SK-N-SH (cell line): ENCODE data around the gene CPS1.

Experiments
- CHD2 ChIP-seq: fragments of 150-350 bp; IDR thresholded peaks from 2 replicates; pipeline ENCODE4 v1.6.1; 2018; ENCODE audit warnings: low read length; ENCODE audit not compliant: partially characterized antibody
- CTCF ChIP-seq: fragments of 200-600 bp; sonication (generic); IDR thresholded peaks from 2 replicates; pipeline ENCODE4 v1.6.1; 2017; ENCODE audit warnings: antibody characterized with exemption, mild to moderate bottlenecking, moderate library complexity
- ELF1 ChIP-seq: IDR thresholded peaks from 2 replicates; pipeline ENCODE4 v1.4.0; 2012
- EZH2phosphoT487 ChIP-seq: fragments of 200-600 bp; sonication (generic); IDR thresholded peaks from 2 replicates; pipeline ENCODE4 v1.6.1; 2017; ENCODE audit warnings: low read depth, mixed run types, mild to moderate bottlenecking, antibody characterized with exemption, moderate library complexity, borderline replicate concordance
- FOXM1 ChIP-seq: IDR thresholded peaks from 2 replicates; pipeline ENCODE4 v1.4.0; 2012; ENCODE audit warnings: low read depth, mild to moderate bottlenecking
- GABPA ChIP-seq: IDR thresholded peaks from 2 replicates; pipeline ENCODE4 v1.4.0; 2012; ENCODE audit warnings: low read depth, mild to moderate bottlenecking
- NRF1 ChIP-seq: IDR thresholded peaks from 2 replicates; pipeline ENCODE4 v1.6.1; 2012; ENCODE audit warnings: low read depth, mild to moderate bottlenecking, low read length
- RAD21 ChIP-seq: IDR thresholded peaks from 2 replicates; pipeline ENCODE4 v1.6.1; 2012; ENCODE audit warnings: mild to moderate bottlenecking, low read length
- RFX5 ChIP-seq: IDR thresholded peaks from 2 replicates; pipeline ENCODE4 v1.6.1; 2012; ENCODE audit warnings: mild to moderate bottlenecking, improper control_type of control experiment, low read length
- SIN3A ChIP-seq: IDR thresholded peaks from 2 replicates; pipeline ENCODE4 v1.6.1; 2012; ENCODE audit warnings: low read depth, mild to moderate bottlenecking, low read length, moderate library complexity, borderline replicate concordance
- TAF1 ChIP-seq: IDR thresholded peaks from 2 replicates; pipeline ENCODE4 v1.6.1; 2012; ENCODE audit warnings: low read depth, mild to moderate bottlenecking, low read length, moderate library complexity, borderline replicate concordance
- USF2 ChIP-seq: fragments of 150-350 bp; IDR thresholded peaks from 2 replicates; pipeline ENCODE4 v1.6.1; 2017; ENCODE audit warnings: antibody characterized with exemption, low read length, low read depth, borderline replicate concordance

DNA sequence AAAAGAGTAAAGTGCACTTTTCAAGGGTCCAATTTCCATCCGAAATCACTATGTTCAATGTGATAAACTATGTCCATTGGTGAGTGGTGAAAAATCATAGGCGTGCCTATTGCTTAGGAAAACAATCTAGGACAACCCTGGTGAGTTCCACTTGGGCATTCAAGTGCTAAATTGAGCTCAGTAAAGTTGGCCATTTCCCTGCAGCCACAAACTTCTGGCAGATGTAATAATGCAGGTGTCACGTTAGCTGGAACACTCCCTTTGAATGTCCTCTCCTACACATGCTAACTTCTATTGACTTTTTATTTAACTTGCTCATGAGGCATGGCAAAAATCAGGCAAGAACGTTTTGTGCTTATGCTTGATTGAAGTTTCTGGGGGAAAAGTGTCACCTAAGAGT, 67.1 kb downstream of the CPS1 start:
- TF ChIP-seq TAF1, result no peak
- TF ChIP-seq EZH2phosphoT487, result no peak
- no peak for TF ChIP-seq CHD2
- TF ChIP-seq CTCF, result no peak
- no peak for TF ChIP-seq FOXM1
- TF ChIP-seq USF2, result no peak
- no peak for TF ChIP-seq RAD21
- TF ChIP-seq ELF1, result no peak
- no peak for TF ChIP-seq NRF1
- no peak for TF ChIP-seq GABPA
- TF ChIP-seq SIN3A, result no peak
- TF ChIP-seq RFX5, result no peak
